CD14-positive monocyte (primary cell): ENCODE data around the gene CRTC3. TPM values are rescaled to one million over a fixed set of nuclear protein-coding genes. Genes with fewer than 3 reads are reported as not detected.

Experiments
- DNase-seq, 3 donors: peaks; one replicate each; pipeline ENCODE4 v3.0.0-alpha.2; 2011 to 2022
- H2AFZ ChIP-seq: 2 replicates; pipeline ENCODE4 v1.6.0; 2012; ENCODE audit warnings: mild to moderate bottlenecking, low read depth, low read length, inconsistent platforms; ENCODE audit not compliant: insufficient read depth, poor library complexity, severe bottlenecking
- H3K27ac ChIP-seq, 2 donors: 1 replicate in 1 of 2; 2 replicates in 1 of 2; pipeline ENCODE4 v1.5.1; 2012 to 2013; ENCODE audit warnings: low read length in 2 of 2, control low read depth in 1 of 2, inconsistent platforms in 1 of 2, low read depth in 1 of 2, mild to moderate bottlenecking in 1 of 2
- H3K27me3 ChIP-seq, 2 donors: one replicate each; pipeline versions ENCODE4 v1.6.0 to v1.6.1; 2011 to 2013; ENCODE audit warnings: low read length in 2 of 2; ENCODE audit not compliant: control insufficient read depth in 2 of 2, insufficient read depth in 2 of 2
- H3K36me3 ChIP-seq, 2 donors: replicated peaks in 1 of 2; 1 replicate in 1 of 2; 2 replicates in 1 of 2; pipeline versions ENCODE4 v1.5.1 to v1.6.1; 2012 to 2013; ENCODE audit warnings: low read length in 2 of 2, control low read depth in 1 of 2, inconsistent platforms in 1 of 2, mild to moderate bottlenecking in 1 of 2; ENCODE audit not compliant: insufficient read depth in 2 of 2, control insufficient read depth in 1 of 2
- H3K4me1 ChIP-seq, 2 donors: 1 replicate in 1 of 2; 2 replicates in 1 of 2; pipeline versions ENCODE4 v1.5.1 to v1.6.1; 2012 to 2013; ENCODE audit warnings: low read length in 2 of 2, control low read depth in 1 of 2, inconsistent platforms in 1 of 2, mild to moderate bottlenecking in 1 of 2, moderate library complexity in 1 of 2; ENCODE audit not compliant: insufficient read depth in 2 of 2, control insufficient read depth in 1 of 2
- H3K4me2 ChIP-seq: replicated peaks from 2 replicates; pipeline ENCODE3; 2012; ENCODE audit warnings: low read length, moderate library complexity, mild to moderate bottlenecking; ENCODE audit not compliant: poor library complexity, severe bottlenecking; ENCODE audit errors: extremely low read depth
- H3K4me3 ChIP-seq, 3 experiments: fragments of 200-600 bp in 1 of 3; sonication (generic) in 1 of 3; replicated peaks in 1 of 3; 1 replicate in 2 of 3; 2 replicates in 1 of 3; pipeline ENCODE4 v1.5.1; 2011 to 2013; ENCODE audit warnings: low read length in 3 of 3, mild to moderate bottlenecking in 3 of 3, control low read depth in 2 of 3, low read depth in 2 of 3, inconsistent platforms in 1 of 3, moderate library complexity in 1 of 3
- H3K79me2 ChIP-seq: 2 replicates; pipeline ENCODE4 v1.6.0; 2012; ENCODE audit warnings: mild to moderate bottlenecking, control low read depth, inconsistent platforms, low read length, moderate library complexity; ENCODE audit not compliant: insufficient read depth
- H3K9ac ChIP-seq: 2 replicates; pipeline ENCODE4 v1.6.0; 2017; ENCODE audit warnings: low read length, mild to moderate bottlenecking; ENCODE audit not compliant: insufficient read depth, poor library complexity, severe bottlenecking
- H3K9me3 ChIP-seq, 2 donors: replicated peaks in 1 of 2; 1 replicate in 1 of 2; 2 replicates in 1 of 2; pipeline versions ENCODE4 v1.5.1 to v1.6.1; 2012 to 2013; ENCODE audit warnings: low read length in 2 of 2, control low read depth in 1 of 2; ENCODE audit not compliant: control insufficient read depth in 1 of 2, insufficient read depth in 1 of 2
- H4K20me1 ChIP-seq: 2 replicates; pipeline ENCODE4 v1.6.0; 2012; ENCODE audit warnings: mild to moderate bottlenecking, low read length, control low read depth, moderate library complexity; ENCODE audit not compliant: insufficient read depth
- H3K27ac Mint-ChIP-seq, 7 donors: one replicate each; pipeline ENCODE4 v1.8.0; 2020; ENCODE audit warnings: mild to moderate bottlenecking in 7 of 7, mixed read lengths in 7 of 7, moderate library complexity in 6 of 7, inconsistent platforms in 2 of 7
- H3K27me3 Mint-ChIP-seq, 3 donors: one replicate each; pipeline ENCODE4 v1.8.0; 2021 to 2022; ENCODE audit warnings: low read depth in 3 of 3, mild to moderate bottlenecking in 3 of 3, mixed read lengths in 3 of 3, moderate library complexity in 3 of 3, inconsistent platforms in 1 of 3
- H3K36me3 Mint-ChIP-seq, 2 donors: one replicate each; pipeline ENCODE4 v1.8.0; 2020; ENCODE audit warnings: mixed read lengths in 2 of 2, inconsistent platforms in 1 of 2, mild to moderate bottlenecking in 1 of 2
- H3K4me1 Mint-ChIP-seq: one replicate; pipeline ENCODE4 v1.8.0; 2020; ENCODE audit warnings: mild to moderate bottlenecking, mixed read lengths
- H3K4me3 Mint-ChIP-seq, 2 donors: one replicate each; pipeline ENCODE4 v1.8.0; 2020; ENCODE audit warnings: mild to moderate bottlenecking in 2 of 2, mixed read lengths in 2 of 2, moderate library complexity in 1 of 2
- H3K9me3 Mint-ChIP-seq, 7 donors: one replicate each; pipeline ENCODE4 v1.8.0; 2020 to 2022; ENCODE audit warnings: mixed read lengths in 7 of 7, mild to moderate bottlenecking in 6 of 7, moderate library complexity in 6 of 7, inconsistent platforms in 2 of 7
- CTCF ChIP-seq: fragments of 200-600 bp; IDR thresholded peaks from one replicate; pipeline ENCODE4 v1.8.0; 2022; ENCODE audit warnings: antibody characterized with exemption, mild to moderate bottlenecking
- WGBS: methylation state at CpG from one replicate; pipeline ENCODE4 v1.1.5; 2013; ENCODE audit warnings: missing lambda C conversion rate; ENCODE audit not compliant: insufficient coverage; 5-methylcytosine and 5-hydroxymethylcytosine counted together
- intact Hi-C, 2 donors: fragments of 100-400 bp; cut with micrococcal nuclease; formaldehyde crosslinking; loops; one replicate each; pipeline versions ENCODE4 v1.15.0 to v1.15.1; 2023
- polyA plus RNA-seq, 3 donors: library from polyadenylated mRNA; depleted of rRNA in 1 of 3; unstranded in 2 of 3; stranded (reverse) in 1 of 3; fragments of 300-500 nt in 2 of 3; fragments of >200 nt in 1 of 3; fragmentation: Illumina TruSeq in 2 of 3; gene quantifications; 1 replicate in 2 of 3; 2 replicates in 1 of 3; pipeline ENCODE4 v1.2.3, GENCODE V29; 2012 to 2021

CRTC3 gene
- polyA plus RNA-seq, 3 donors, result 6.0 to 25.4 (median 12.2) TPM

- DNase-seq, result no peak
- Histone ChIP-seq H3K79me2 (no peaks in the 10 kb centered on the region), H4K20me1 (peaks cover 21% of the 10 kb centered on the region), H3K4me1 (no peaks in the 10 kb centered on the region), H3K9me3 (no peaks in the 10 kb centered on the region), H2AFZ (no peak overlapping the region), H3K4me2 (no peak overlapping the region), H3K27me3 (no peaks in the 10 kb centered on the region), H3K4me3 (no peak overlapping the region), H3K27ac (no peak overlapping the region), H3K36me3 (peaks cover 59 to 72% of the 10 kb centered on the region in 2 donors), H3K9ac (no peak overlapping the region)
- TF ChIP-seq CTCF, result no peak
- peaks cover 0 to 6% (median 4%) of the 10 kb centered on the region in 7 donors for H3K9me3 Mint-ChIP-seq
- intact Hi-C loops, result no loop called here
- no peak overlapping the region for H3K27ac Mint-ChIP-seq
- H3K27me3 Mint-ChIP-seq, result peaks cover 1 to 9% (median 7%) of the 10 kb centered on the region in 3 donors
- H3K36me3 Mint-ChIP-seq, result peaks cover 64 to 77% of the 10 kb centered on the region in 2 donors
- WGBS, result 95% methylated on average over 7 of the region's 11 CpGs
- no peak overlapping the region for H3K4me3 Mint-ChIP-seq
- peaks cover 13% of the 10 kb centered on the region for H3K4me1 Mint-ChIP-seq
Observed at GRCh38 chr15:90638963-90639362, 109.2 kb downstream of the CRTC3 start.

- no peak for TF ChIP-seq CTCF
- H3K4me1 ChIP-seq, result no peaks in the 10 kb centered on the region
- H3K79me2 ChIP-seq, result no peaks in the 10 kb centered on the region
- peaks cover 52 to 67% of the 10 kb centered on the region in 2 donors for H3K36me3 Mint-ChIP-seq
- DNase-seq, result no peak
- no peaks in the 10 kb centered on the region for H3K9me3 ChIP-seq
- H3K27ac Mint-ChIP-seq, result no peak overlapping the region
- peaks cover 15% of the 10 kb centered on the region for H3K4me1 Mint-ChIP-seq
- H3K27ac ChIP-seq, result no peak overlapping the region
- no peak overlapping the region for H3K4me3 ChIP-seq
- H4K20me1 ChIP-seq, result peaks cover 34% of the 10 kb centered on the region
- H3K36me3 ChIP-seq, result peaks cover 47 to 67% of the 10 kb centered on the region in 2 donors
- no peak overlapping the region for H3K4me2 ChIP-seq
- no peak overlapping the region for H3K4me3 Mint-ChIP-seq
- H3K9ac ChIP-seq, result no peak overlapping the region
- H3K27me3 Mint-ChIP-seq, result peaks cover 0 to 9% (median 4%) of the 10 kb centered on the region in 3 donors
- H3K9me3 Mint-ChIP-seq, result peaks cover 0 to 2% (median 0%) of the 10 kb centered on the region in 7 donors
- H2AFZ ChIP-seq, result no peak overlapping the region
- no peaks in the 10 kb centered on the region for H3K27me3 ChIP-seq
- 29% methylated on average over 1 of the region's 8 CpGs for WGBS
- intact Hi-C loops, result loop anchor here in 1 of 2 donors (10.0 kb wide), 1 partner anchor 144 kb away; no protein-coding TSS in a partner anchor
Observed at GRCh38 chr15:90640862-90641261, 111.1 kb downstream of the CRTC3 start.
